ENCODE results near the gene GOPC.
"Not testable (repeated sequence)": the region's sequence is repeated elsewhere in the genome, so short reads cannot be mapped to it uniquely, and the experiment has no call there.

Gene GOPC

DNA sequence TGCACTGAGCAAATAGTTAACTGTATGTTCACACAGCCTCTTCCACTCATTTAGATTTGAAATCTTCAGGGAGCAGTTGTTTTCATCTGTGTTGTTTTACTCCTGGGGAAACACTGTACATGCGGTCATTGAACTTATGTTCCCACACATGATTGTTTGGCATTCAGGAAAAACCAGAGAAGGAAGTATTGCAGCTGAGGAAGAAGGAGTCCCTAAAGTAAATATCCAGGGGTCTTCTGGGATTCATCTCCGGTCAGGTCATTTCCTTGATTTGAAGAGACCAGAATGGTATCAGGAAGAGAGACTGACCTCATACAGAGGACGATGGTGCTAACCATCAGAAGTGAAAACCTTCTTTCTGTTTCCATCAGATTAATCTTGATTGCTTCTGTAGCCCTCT, 67.3 kb downstream of the GOPC start:
- in situ Hi-C loops (cut with HindIII; ENCODE audit: low pct_unique_long_range_greater_than_20kb, low sequenced_read_pairs), result no loop called here
- DNase-seq (ENCODE audit: low read depth in 1 of 2, low spot score in 1 of 2), result no peak
- TF ChIP-seq JUND (IDR thresholded peaks at IDR 0.05; ENCODE audit: low read depth), result no peak

DNA sequence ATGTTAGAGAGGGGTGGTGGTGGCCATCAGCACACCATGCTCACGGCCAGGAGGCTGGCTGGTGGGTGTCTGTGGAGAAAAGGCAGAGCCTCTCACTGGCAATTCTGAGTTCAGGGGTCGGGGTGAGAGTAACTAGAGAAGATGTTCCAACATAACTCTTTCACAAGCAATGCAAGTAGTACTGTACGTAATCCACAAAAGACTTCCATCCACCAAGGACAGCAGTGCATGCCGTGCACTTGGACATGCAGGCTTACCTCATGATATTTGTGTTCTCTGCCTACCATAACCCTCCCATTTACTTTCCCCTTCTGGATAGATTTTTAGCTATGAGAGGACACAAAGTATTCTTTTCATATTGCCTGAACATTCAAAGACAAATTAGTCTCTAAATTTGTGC, 68.5 kb downstream of the GOPC start:
- TF ChIP-seq JUND (IDR thresholded peaks at IDR 0.05; ENCODE audit: low read depth), result no peak
- in situ Hi-C loops (cut with HindIII; ENCODE audit: low pct_unique_long_range_greater_than_20kb, low sequenced_read_pairs), result no loop called here
- no peak for DNase-seq (ENCODE audit: low read depth in 1 of 2, low spot score in 1 of 2)

DNA sequence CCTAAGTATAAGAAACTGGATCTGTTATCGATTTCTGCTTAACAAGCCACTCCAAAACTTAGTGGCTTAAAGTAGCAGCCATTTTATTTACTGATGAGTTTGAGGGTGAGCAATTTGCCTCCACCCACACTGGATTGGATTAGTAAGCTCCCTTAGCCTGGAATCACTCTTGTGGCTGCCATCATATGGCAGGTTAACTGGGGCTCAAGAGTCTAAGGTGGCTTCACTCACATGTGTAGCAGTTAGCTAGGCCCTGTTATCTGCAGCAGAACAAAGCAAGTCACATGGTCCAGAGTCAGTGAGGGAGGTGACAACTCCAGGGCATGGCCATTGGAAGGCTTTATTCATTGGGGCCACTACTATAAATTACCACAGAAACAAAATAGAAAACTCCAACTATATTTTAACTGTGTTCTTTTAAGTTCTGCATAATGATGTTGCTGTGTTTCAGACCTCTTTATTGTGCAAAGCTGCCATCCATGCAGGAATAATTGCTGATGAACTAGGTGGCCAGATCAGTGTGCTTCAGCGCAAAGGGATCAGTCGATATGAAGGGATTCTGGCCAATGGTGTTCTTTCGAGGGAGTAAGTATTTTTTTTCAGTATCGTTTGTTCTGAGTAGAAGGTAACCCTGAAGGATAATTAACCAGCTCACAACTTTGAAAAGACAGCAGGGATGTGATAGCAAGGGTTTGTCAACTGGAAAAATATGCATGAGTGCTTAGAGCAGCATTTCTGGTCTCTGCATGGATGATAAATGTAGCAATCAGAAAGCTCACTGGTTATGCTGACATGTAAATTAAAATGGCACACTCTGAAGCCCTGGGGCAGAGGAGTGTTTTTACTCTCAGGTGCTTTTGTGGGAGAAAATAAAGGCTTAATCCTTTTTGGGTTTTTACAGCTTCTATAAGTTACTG, 70.2 kb downstream of the GOPC start:
- in situ Hi-C loops (cut with HindIII; ENCODE audit: low pct_unique_long_range_greater_than_20kb, low sequenced_read_pairs), result no loop called here
- DNase-seq (ENCODE audit: low read depth in 1 of 2, low spot score in 1 of 2), result no peak
- TF ChIP-seq JUND (IDR thresholded peaks at IDR 0.05; ENCODE audit: low read depth), result no peak

DNA sequence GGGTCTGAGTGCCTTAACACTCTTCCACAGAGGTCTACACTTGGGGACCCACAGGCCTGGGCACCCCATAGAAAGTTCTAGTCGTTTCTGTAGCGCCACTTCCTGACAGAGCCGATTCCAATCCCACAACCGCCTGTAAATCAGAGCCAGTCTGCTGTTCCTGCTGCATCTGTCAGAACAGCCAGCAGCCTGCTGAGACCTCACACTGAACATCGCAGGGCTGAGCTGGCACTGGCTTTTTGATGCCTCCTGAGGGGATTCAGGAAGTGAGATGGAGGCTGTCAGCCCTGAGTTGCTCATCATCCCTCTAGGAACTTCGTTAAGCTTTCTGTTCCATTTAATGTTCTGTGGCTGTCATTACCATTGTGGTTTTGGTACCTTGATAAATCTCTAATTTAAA, 71.0 kb downstream of the GOPC start:
- no peak for TF ChIP-seq JUND (IDR thresholded peaks at IDR 0.05; ENCODE audit: low read depth)
- in situ Hi-C loops (cut with HindIII; ENCODE audit: low pct_unique_long_range_greater_than_20kb, low sequenced_read_pairs), result no loop called here
- no peak for DNase-seq (ENCODE audit: low read depth in 1 of 2, low spot score in 1 of 2)

DNA sequence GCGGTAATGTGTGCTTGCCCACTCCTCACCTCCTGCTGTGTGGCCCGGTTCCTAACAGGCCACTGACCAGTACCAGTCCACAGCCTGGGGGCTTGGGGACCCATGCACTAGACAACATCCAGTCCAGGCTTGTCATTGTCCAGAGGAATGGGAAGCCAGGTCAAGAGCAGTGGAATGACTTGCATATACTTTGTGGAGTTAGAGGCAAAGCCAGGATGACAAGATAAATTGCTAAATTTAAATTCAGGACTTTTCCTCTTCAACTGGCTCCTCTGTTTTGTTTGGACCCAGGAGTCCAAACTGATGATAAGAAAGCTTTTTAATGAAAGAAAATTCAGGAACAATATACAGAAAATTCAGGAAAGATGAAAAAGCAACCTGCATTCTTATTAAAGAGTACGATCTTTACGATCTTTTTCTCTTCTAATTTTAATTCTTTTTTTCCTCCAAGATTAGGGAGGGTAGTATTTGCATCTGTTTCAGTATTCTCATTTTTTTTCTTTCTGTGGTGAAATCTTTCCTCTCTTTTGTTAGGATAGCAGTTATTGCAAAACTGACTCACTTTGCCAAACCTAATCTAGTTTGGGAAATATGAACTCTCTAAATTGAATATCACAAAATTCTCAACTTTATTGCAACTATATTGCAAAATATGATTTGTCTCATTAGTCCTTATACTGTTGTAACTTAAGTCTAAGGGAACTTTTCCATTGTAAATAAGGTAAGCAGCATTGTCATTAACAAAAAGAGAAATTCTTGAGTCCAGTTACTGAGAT, 71.7 kb downstream of the GOPC start:
- DNase-seq (ENCODE audit: low read depth in 1 of 2, low spot score in 1 of 2), result no peak
- TF ChIP-seq JUND (IDR thresholded peaks at IDR 0.05; ENCODE audit: low read depth), result no peak
- in situ Hi-C loops (cut with HindIII; ENCODE audit: low pct_unique_long_range_greater_than_20kb, low sequenced_read_pairs), result no loop called here

DNA sequence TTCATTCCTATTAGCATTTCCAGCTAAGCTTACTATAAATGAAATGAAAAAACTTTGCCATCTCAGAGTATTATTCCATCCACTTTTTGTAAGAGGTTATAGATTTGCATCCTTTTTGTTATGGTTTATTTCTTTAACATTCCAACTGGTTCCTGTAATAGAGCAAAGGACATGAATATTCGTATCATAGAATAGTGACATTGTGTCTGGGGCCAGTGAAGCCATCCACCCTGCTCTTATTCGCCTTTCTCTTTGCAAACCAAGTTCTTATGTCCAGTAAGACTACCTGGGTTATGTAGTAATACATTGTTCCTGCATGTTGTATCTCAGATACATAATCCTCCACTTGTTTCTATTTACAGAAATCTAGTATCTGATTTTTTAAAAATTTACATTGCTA, 76.7 kb downstream of the GOPC start:
- no peak for TF ChIP-seq JUND (IDR thresholded peaks at IDR 0.05; ENCODE audit: low read depth)
- in situ Hi-C loops (cut with HindIII; ENCODE audit: low pct_unique_long_range_greater_than_20kb, low sequenced_read_pairs), result no loop called here
- DNase-seq (ENCODE audit: low read depth in 1 of 2, low spot score in 1 of 2), result no peak

DNA sequence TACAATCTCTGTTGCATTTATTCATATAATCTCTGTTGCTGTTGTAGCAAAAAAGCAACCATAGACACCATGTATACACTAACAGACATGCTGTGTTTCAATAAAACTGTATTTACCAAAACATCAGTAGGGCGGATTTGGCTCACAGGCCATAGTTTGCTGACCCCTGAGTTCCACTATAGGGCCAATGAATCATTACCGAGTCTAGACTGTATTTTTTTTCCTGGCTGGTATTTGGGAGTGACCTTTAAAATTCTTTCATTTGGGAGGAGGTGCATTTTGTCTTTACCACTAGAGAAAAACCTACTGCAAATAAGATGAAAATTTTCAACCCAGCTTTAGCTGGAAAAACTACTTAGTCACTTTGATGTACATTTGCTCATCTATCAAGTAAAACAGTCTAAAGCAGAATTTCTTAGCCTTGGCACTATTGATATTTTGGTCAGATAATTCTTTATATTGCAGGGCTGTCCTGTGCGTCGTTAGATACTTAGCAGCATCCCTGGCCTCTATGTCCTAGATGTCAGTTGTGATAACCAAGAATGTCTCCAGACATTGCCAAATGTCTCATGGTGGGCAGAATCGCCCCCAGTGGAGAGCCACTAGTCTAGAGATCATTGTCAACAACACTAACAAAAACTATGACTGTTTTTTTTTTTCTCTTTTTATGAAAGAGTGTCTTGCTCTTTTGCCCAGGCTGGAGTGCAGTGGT, 80.4 kb downstream of the GOPC start:
- in situ Hi-C loops (cut with HindIII; ENCODE audit: low pct_unique_long_range_greater_than_20kb, low sequenced_read_pairs), result no loop called here
- TF ChIP-seq JUND (IDR thresholded peaks at IDR 0.05; ENCODE audit: low read depth), result no peak
- no peak for DNase-seq (ENCODE audit: low read depth in 1 of 2, low spot score in 1 of 2)

DNA sequence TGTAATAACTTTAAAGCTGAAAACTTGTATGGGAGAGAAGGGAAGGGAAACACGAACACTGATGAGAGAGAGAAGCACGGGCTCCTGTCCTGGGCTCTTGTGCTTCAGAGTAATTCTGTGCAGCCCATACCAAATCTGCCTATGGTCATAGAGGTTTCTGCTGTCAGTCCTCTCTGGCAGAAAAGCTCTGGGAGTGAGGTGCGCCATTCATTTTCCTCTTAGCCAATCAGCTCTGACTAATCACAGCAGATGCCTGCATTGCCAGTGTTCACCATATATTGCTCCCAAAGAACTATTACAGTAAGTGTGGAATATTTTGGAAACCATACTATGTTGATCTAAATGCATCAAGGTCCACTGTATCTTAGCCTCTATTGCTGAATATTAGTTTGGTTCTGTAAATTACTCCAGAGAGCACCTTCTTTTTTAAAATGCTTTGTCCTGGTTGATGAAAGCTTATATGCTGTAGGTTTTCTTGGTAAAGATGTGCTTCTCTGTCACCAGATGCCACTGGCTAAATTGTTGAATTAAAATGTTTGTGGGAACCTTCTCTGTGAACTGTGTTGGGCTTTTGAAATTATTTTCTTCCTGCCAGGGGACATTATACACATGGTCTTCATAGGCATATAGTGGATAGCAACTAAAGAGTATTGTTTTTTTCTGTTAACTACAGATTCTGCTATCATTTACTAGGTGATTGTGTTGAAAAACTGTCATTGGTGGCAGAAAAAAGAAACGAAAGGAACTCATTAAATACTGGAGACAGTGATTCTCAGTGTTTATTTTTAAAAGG, 81.5 kb downstream of the GOPC start:
- DNase-seq (ENCODE audit: low read depth in 1 of 2, low spot score in 1 of 2), result no peak
- in situ Hi-C loops (cut with HindIII; ENCODE audit: low pct_unique_long_range_greater_than_20kb, low sequenced_read_pairs), result no loop called here
- TF ChIP-seq JUND (IDR thresholded peaks at IDR 0.05; ENCODE audit: low read depth), result no peak

DNA sequence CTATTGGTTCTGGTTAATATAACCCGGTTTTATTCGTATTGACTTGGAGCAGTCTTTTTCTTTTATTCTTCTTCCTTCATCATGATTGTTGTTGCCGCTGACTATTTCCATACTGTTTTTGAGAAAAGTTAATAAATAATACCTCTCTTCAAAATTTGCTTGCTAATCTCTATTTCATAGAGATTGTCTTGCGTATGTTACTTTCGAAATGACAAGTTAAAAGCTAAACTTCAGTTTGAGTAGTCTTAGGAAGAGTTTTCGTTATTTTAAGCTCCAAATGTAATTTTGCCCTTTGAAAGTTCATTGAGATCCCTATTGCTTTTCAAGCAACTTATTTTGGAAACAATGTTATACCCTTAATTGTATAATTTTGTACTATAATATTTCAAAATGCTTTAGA, 83.4 kb downstream of the GOPC start:
- DNase-seq (ENCODE audit: low read depth in 1 of 2, low spot score in 1 of 2), result no peak
- TF ChIP-seq JUND (IDR thresholded peaks at IDR 0.05; ENCODE audit: low read depth), result no peak
- in situ Hi-C loops (cut with HindIII; ENCODE audit: low pct_unique_long_range_greater_than_20kb, low sequenced_read_pairs), result no loop called here

DNA sequence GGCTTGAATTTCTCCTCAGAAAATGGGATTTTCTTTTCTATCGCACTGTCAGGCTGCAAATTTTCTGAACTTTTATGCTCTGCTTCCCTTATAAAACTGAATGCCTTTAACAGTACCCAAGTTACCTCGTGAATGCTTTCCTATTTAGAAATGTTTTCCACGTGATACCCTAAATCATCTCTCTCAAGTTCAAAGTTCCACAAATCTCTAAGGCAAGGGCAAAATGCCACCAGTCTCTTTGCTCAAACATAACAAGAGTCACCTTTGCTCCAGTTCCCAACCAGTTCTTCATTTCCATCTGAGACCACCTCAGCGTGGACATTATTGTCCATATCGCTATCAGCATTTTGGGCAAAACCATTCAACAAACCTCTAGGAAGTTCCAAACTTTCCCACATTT, 84.3 kb downstream of the GOPC start:
- in situ Hi-C loops (cut with HindIII; ENCODE audit: low pct_unique_long_range_greater_than_20kb, low sequenced_read_pairs); DNase-seq (ENCODE audit: low read depth in 1 of 2, low spot score in 1 of 2): not testable (repeated sequence)

DNA sequence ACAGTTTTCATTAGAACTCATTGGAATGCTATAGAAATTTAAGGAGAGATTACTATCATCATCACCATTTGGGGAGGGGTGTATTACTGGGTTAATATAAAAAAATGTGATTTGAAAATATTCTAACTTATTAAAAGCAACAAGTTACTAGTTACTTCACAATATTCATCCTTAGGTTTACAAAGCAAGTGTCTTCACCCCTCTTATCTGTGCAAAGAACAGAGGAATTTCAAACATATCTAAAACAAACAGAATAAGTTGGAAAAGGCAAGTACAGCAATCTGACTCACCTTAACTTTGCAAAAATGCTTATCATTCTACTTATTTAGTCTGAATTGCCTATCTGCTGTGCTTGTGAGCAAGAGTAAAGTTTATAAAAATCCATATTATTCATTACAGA, 87.0 kb downstream of the GOPC start:
- no peak for DNase-seq (ENCODE audit: low read depth in 1 of 2, low spot score in 1 of 2)
- in situ Hi-C loops (cut with HindIII; ENCODE audit: low pct_unique_long_range_greater_than_20kb, low sequenced_read_pairs), result no loop called here
- no peak for TF ChIP-seq JUND (IDR thresholded peaks at IDR 0.05; ENCODE audit: low read depth)

DNA sequence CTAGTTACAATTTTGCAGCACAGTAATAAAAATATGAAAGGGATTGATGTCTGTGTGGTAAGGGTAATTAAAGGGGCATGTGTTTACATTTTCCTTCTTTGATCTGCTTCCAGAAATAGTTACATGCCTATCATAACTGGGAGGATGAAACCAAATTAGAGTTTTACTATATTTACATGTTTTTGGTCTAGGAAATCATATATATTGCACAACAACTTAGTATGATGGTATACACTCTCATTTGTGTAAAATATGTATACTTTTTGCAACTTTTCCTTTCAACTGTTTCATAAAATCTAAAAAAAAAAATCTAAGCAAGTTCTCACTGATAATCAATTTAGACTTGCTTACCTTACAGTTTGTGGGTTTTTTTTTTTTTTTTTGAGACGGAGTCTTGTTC, 87.7 kb downstream of the GOPC start:
- no peak for TF ChIP-seq JUND (IDR thresholded peaks at IDR 0.05; ENCODE audit: low read depth)
- in situ Hi-C loops (cut with HindIII; ENCODE audit: low pct_unique_long_range_greater_than_20kb, low sequenced_read_pairs), result no loop called here
- DNase-seq (ENCODE audit: low read depth in 1 of 2, low spot score in 1 of 2), result no peak

Measured in T47D (cell line).